ENCODE data around the gene SLC35D1. TPM values are rescaled to one million over a fixed set of nuclear protein-coding genes. Genes with fewer than 3 reads are reported as not detected.

The SLC35D1 gene
- total and polyA plus RNA-seq, 8 donors: 1.9 to 7.7 (median 4.5) TPM

GRCh38 chr1:67041841-67042503 is 12.0 kb downstream of the SLC35D1 start:
- no peaks in the 10 kb centered on the region for H3K9me3 ChIP-seq
- no peaks in the 10 kb centered on the region for H3K27me3 ChIP-seq
- ATAC-seq (no peak), FAIRE-seq (no peak), DNase-seq (no peak)
- H3K36me3 ChIP-seq: peaks cover 0 to 53% (median 0%) of the 10 kb centered on the region in 3 donors
- H3K27ac ChIP-seq: no peak overlapping the region
- intact Hi-C loops (cut with DNase I): no loop called here
- TF ChIP-seq CTCF (IDR thresholded peaks at IDR 0.05): no peak
- 87 to 93% methylated on average over 5 of the region's 5 CpGs for WGBS, 2 donors
- no peaks in the 10 kb centered on the region for H3K4me1 ChIP-seq
- H3K4me3 ChIP-seq: no peak overlapping the region

GRCh38 chr1:67040405-67040804 is 13.5 kb downstream of the SLC35D1 start:
- no peak for TF ChIP-seq CTCF (IDR thresholded peaks at IDR 0.05)
- Histone ChIP-seq H3K27me3 (no peaks in the 10 kb centered on the region), H3K4me1 (no peaks in the 10 kb centered on the region), H3K9me3 (no peaks in the 10 kb centered on the region), H3K36me3 (peaks cover 0 to 39% (median 0%) of the 10 kb centered on the region in 3 donors), H3K4me3 (no peak overlapping the region), H3K27ac (no peak overlapping the region)
- intact Hi-C loops (cut with DNase I): no loop called here
- no peak for ATAC-seq
- 95 to 100% methylated on average over 1 of the region's 1 CpG for WGBS, 2 donors
- no peak for DNase-seq
- no peak for FAIRE-seq

GRCh38 chr1:67031859-67032247 is 22.1 kb downstream of the SLC35D1 start:
- intact Hi-C loops (cut with DNase I): no loop called here
- TF ChIP-seq CTCF (IDR thresholded peaks at IDR 0.05): no peak
- H3K4me3 ChIP-seq: no peak overlapping the region
- H3K36me3 ChIP-seq: no peaks in the 10 kb centered on the region
- 88 to 91% methylated on average over 4 of the region's 4 CpGs for WGBS, 2 donors
- ATAC-seq (no peak), FAIRE-seq (no peak), DNase-seq (no peak)
- H3K4me1 ChIP-seq: no peaks in the 10 kb centered on the region
- H3K9me3 ChIP-seq: no peaks in the 10 kb centered on the region
- H3K27me3 ChIP-seq: no peaks in the 10 kb centered on the region
- H3K27ac ChIP-seq: no peak overlapping the region

GRCh38 chr1:67031121-67031858 is 22.7 kb downstream of the SLC35D1 start:
- Histone ChIP-seq H3K9me3 (no peaks in the 10 kb centered on the region), H3K27ac (no peak overlapping the region), H3K27me3 (no peaks in the 10 kb centered on the region), H3K4me3 (no peak overlapping the region), H3K36me3 (no peaks in the 10 kb centered on the region), H3K4me1 (peaks cover 0 to 1% (median 0%) of the 10 kb centered on the region in 3 donors)
- 81 to 86% methylated on average over 5 of the region's 5 CpGs for WGBS, 2 donors
- ATAC-seq (no peak), DNase-seq (no peak), FAIRE-seq (no peak)
- intact Hi-C loops (cut with DNase I): no loop called here
- TF ChIP-seq CTCF (IDR thresholded peaks at IDR 0.05): no peak

- intact Hi-C loops (cut with DNase I): no loop called here
- no peak for DNase-seq
- H3K4me1 ChIP-seq: peaks cover 0 to 9% (median 5%) of the 10 kb centered on the region in 3 donors
- no peak for FAIRE-seq
- no peaks in the 10 kb centered on the region for H3K36me3 ChIP-seq
- no peaks in the 10 kb centered on the region for H3K27me3 ChIP-seq
- TF ChIP-seq CTCF (IDR thresholded peaks at IDR 0.05): no peak
- WGBS, 2 donors: 92 to 93% methylated on average over 1 of the region's 1 CpG
- ATAC-seq: no peak
- H3K27ac ChIP-seq: no peak overlapping the region
- no peak overlapping the region for H3K4me3 ChIP-seq
- H3K9me3 ChIP-seq: no peaks in the 10 kb centered on the region
Observed at GRCh38 chr1:67029472-67029871, 24.5 kb downstream of the SLC35D1 start.
